ENCODE data around the gene SARDH.
"Not testable (repeated sequence)": the region's sequence is repeated elsewhere in the genome, so short reads cannot be mapped to it uniquely, and the experiment has no call there.

The SARDH gene

DNA sequence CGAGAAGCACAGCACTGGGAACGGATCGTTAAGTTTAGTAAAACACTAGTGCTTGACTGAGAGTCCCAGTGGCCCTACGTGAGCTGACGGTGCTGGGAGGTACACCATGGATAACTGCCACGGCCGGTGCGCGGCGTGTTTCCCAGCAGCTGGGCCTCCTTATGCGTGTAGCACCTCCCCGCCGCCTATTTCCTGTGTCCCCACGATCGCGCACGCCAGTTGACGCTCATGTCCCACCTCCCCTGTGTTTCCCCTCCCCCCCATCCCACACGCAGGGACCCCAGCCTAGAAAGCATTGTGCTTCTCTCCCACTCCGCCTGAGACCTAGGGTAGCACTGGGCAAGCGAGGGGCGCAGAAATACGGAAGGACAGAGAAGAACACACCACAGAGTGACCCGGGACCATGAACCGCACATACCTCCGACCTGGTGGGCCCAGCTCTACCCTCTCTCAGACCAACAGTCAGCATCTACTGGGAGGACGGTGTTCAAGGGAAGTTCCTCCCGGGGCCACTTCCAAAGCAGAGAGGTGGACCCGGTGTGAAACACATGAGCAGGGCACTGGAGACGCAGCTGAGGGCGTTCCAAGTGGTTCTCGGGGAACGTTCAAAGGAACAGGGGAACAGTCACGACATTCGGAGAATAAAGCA is 56.4 kb downstream of the SARDH start:
- DNase-seq = no peak

DNA sequence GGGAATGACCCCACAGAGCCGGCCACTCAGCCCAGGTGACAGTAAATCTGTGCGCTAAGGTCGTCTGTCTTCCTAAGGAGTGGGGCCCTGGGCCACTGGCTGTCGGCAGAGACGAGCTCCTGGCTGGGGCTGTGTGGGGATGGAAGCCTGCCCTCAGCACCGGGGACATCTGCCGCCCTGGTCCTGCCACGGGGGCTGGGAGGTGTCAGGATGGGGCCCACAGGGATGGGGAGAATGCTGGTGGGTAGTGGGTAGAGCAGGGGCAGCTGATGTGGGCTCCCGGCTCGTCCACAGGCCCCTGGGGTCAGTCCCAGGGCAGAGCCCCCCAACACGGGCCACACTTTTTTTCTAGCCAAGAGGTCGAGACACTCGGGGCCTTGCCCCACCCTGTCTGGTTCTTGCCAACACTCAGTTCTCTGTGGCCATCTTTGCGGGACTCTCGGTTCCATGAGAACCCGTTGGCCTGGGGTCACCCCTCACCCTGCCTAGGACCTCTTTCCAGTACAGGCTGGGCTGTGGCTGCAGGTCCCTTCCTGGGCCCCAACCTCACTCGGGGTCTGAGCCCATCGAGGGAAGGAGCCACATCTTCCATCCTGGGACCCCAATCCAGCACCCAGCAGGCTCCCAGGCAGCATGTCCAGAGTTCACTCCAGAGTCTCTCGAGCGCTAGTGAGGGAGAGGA is 57.0 kb downstream of the SARDH start:
- DNase-seq = no peak

GRCh38 chr9:133680250-133680975 is 57.7 kb downstream of the SARDH start:
- no peak for DNase-seq

DNA sequence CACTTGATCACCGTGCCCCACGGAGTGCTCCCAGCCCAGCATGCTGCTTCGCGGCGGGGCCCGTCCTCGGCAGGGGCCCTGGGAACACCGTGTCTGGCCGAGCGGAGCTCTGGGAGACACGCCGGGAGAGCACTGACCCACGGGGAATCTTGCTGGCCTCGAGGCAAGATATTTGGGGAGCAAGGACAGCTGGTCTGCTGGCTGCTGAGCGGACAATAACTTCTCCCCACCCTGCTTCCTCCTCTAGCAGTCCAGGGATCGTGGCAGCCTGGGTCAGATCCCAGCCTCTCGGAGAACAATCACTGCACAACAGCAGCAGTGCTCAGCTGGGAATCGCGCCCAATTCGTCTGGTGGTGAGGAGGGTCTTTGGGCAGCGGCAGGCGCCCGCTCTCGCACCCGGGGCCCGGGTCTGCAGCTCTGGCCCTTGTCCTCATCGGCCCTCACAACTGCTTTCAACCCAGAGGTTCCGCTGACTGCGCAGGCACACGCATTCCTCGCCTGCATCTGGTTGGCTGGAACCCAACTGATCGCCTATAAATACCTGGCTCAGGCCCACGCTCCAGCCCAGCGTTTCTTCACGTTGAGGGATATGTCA is 58.6 kb downstream of the SARDH start:
- DNase-seq = no peak

- DNase-seq = no peak
Observed at GRCh38 chr9:133679056-133679455, 59.1 kb downstream of the SARDH start.

DNA sequence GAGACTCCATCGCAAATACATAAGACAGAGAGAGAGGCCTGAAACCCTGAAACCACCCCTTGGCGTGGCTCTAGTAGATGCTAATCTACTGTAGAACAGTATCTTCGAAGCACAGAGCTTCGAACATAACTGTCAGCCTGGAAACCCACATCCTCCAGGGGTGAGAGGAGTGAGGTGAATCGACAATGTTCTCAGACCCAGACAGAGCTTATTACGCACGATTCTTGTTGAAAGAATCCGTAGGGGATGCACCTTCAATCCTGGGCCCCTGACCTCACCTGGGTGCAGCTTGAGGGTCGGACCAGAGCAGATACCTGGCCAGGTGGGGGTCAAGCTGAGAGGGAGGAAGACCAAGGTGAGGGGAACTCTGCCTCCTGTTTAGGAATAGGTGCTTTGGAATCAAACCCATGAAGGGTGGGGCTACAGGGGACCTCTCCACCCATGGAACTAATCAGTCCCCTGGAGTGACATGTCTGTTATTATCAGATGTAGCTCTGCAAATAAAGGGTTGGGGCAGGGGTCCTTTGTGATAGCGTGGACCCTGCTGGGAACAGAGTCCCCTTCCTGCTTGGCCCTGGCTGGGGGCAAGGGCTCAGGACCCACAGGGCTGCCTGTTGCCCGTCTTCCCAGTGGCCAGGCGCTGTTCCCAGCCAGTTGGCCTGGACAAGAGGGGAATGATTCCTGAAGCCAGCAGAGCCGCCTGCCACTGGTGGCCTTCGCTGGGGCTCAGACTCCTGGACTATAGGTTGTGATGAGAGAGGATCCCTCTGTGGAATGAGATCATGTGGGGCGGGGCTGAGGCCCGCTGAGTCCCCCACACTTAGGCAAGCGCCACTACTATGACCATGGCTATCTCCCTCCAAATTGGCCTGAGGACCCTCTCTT is 60.8 kb downstream of the SARDH start:
- no peak for DNase-seq

DNA sequence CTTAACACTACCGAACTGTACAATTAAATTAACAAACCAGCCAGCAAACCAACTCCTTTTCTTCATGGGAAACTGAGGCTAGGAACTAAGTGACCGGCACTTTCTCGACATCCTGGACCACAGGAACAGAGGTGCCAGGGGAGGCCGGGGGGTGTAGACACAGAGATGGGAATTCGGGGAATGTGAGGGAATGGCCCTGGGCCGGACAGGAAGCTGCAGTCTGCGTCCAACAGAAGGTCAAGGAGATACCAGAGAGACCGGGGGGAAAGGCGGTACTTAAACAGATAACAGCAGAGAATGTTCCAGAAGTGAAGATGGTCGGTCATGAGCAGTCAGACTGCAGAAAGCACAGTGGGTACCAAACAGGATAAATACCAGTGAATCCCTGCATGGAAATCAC is 61.7 kb downstream of the SARDH start:
- no peak for DNase-seq

- not testable (repeated sequence) for DNase-seq
Observed at GRCh38 chr9:133675796-133676195, 62.4 kb downstream of the SARDH start.

- DNase-seq = no peak
Observed at GRCh38 chr9:133674091-133674490, 64.1 kb downstream of the SARDH start.

- DNase-seq = no peak
Observed at GRCh38 chr9:133673258-133673655, 64.9 kb downstream of the SARDH start.

DNA sequence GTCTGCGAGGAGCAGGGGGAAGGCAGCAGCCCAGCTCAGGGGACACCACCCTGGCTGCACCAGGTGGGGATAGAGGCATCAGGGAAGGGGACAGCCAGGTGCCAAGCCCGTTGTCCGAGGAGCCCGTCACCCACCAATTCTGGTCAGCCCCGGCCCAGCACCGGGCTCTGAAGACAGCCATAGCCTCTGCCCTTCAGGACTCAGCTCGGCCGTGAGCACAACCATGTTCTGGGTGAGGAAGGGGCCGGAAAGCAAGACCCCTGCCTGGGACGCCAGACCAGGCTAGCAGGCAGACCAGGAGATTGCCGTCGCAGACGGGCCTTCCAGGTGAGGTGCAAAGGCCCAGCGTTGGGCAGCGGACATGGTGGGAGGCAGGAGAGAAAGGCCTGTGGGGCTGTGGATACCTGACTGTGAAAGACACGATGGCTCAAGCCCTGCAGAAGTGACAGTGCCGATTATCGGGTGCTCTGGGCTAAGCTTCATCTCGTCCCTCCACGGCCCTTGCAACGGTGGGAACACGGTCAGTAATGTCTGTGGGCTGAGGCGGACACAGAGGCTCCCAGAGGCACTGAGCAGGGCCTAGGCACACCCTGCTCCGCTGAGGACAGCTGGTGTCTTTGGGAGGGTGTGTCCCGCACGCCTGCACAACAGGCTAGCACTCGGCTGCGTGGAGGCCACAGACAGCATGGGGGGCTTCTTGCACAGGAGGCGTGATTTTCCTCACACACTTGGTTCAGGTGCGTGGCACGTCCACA is 65.5 kb downstream of the SARDH start:
- DNase-seq = no peak

GRCh38 chr9:133671371-133671770 is 66.8 kb downstream of the SARDH start:
- DNase-seq = no peak

- no peak for DNase-seq
Observed at GRCh38 chr9:133670466-133670865, 67.7 kb downstream of the SARDH start.

GRCh38 chr9:133669182-133669801 is 68.9 kb downstream of the SARDH start:
- DNase-seq = no peak

GRCh38 chr9:133667759-133668450 is 70.2 kb downstream of the SARDH start:
- DNase-seq = no peak

DNA sequence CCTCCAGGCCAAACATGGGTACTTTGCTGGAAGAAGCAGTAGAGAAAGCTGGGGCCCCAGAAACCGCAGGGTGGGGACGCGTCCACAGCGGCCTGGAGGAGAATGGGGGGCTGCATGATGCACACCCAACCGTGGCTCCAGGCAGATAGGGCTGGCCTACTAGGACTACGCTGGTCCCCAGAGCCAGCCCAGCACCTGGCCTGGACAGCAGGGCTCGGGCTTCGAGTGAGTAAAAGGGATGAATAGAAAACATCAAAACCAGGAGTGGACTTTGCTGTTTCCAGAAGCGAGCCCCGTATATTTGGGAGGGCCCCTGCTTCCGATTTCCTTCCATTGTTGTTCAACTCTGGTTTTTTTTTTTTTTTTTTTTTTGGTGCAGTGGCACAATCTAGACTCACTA is 71.3 kb downstream of the SARDH start:
- no peak for DNase-seq

- no peak for DNase-seq
Observed at GRCh38 chr9:133666387-133666786, 71.8 kb downstream of the SARDH start.

- no peak for DNase-seq
Observed at GRCh38 chr9:133665535-133665934, 72.6 kb downstream of the SARDH start.

- DNase-seq = no peak
Observed at GRCh38 chr9:133665096-133665495, 73.1 kb downstream of the SARDH start.

DNA sequence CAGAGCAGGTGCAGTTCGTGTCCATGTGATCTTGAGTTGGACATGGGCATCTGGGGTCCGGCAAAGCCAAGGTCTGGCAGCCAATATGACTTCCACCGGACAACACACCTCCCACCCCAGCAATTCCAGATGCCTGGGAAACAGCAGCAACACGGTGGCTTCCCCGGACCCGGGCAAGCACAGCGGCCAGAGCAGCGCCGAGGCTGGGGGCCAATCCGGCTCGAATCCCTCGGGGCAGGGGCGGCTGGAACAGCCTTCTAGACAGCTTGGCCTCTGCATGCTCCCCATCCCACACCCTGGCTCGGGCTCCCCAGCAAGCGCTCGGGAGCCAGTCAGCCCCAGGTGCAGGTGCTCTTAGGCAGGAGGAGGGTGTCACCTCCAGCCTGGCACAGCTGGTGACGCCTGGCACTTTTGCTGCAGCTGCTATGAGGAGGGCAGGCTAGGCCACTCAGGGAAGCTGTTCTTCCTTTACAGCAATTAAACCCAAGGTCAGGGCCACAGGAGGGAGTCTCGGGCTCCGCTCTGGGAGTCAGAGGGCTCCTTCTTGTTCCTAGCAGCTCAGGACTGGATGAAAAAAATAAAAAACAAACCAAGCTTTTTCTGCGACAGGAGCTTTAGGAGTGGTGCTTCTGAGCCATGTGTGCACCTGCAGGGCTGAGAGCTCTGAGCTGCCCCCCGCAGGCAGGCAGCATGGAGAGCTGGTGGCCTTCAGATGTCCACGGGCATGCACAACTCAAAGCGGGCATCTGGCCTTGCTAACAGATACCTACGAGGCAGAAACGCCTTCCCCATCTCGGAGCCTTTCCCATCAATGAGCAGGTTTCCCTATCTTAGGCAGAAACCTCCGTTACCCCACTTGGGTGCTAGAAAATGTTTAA is 73.7 kb downstream of the SARDH start:
- DNase-seq = no peak
